HL-60 (cell line): ENCODE measurements around the gene GALNT9.

Source experiments
- DNase-seq, 2 experiments: peaks; one replicate each; pipeline ENCODE4 v3.0.0-alpha.2; 2010 to 2020; ENCODE audit warnings: low read depth in 1 of 2, low spot score in 1 of 2
- H3K27ac ChIP-seq: fragments of 250-450 bp; sonication (Bioruptor Pico); replicated peaks from 2 replicates; pipeline ENCODE4 v1.5.1; 2020; ENCODE audit warnings: mild to moderate bottlenecking, moderate library complexity
- H3K27me3 ChIP-seq: fragments of 250-450 bp; sonication (Bioruptor Pico); 2 replicates; pipeline ENCODE4 v1.5.1; 2021; ENCODE audit warnings: mild to moderate bottlenecking, moderate library complexity; ENCODE audit not compliant: insufficient read depth, poor library complexity, severe bottlenecking
- H3K4me3 ChIP-seq: replicated peaks from 2 replicates; pipeline ENCODE4 v1.5.1; 2011; ENCODE audit warnings: mild to moderate bottlenecking, control low read depth, low read length; ENCODE audit not compliant: insufficient read depth
- CTCF ChIP-seq: IDR thresholded peaks from one replicate; pipeline ENCODE4 v1.5.1; 2011; ENCODE audit warnings: low read length, control low read depth, inconsistent platforms; ENCODE audit not compliant: insufficient read depth
- GABPA ChIP-seq: IDR thresholded peaks from 2 replicates; pipeline ENCODE4 v1.6.1; 2012; ENCODE audit warnings: low read depth
- POLR2AphosphoS5 ChIP-seq: IDR thresholded peaks from 2 replicates; pipeline ENCODE4 v1.6.1; 2012; ENCODE audit warnings: low read depth
- SPI1 ChIP-seq: IDR thresholded peaks from 2 replicates; pipeline ENCODE4 v1.6.1; 2012; ENCODE audit warnings: low read depth, mild to moderate bottlenecking, borderline replicate concordance
- TF ChIP-seq, protein P1 (sequence below): IDR thresholded peaks from 2 replicates; pipeline ENCODE4 v1.6.1; 2012; ENCODE audit warnings: low read depth; ENCODE audit not compliant: insufficient replicate concordance

GALNT9 gene

GRCh38 chr12:132159555-132160003, 169.8 kb downstream of the GALNT9 start:
- Histone ChIP-seq H3K27me3 (peaks cover 2% of the 10 kb centered on the region), H3K27ac (no peak overlapping the region), H3K4me3 (no peak overlapping the region)
- TF ChIP-seq SPI1 (no peak), GABPA (no peak), POLR2AphosphoS5 (no peak), CTCF (no peak)
- TF ChIP-seq, protein P1, sequence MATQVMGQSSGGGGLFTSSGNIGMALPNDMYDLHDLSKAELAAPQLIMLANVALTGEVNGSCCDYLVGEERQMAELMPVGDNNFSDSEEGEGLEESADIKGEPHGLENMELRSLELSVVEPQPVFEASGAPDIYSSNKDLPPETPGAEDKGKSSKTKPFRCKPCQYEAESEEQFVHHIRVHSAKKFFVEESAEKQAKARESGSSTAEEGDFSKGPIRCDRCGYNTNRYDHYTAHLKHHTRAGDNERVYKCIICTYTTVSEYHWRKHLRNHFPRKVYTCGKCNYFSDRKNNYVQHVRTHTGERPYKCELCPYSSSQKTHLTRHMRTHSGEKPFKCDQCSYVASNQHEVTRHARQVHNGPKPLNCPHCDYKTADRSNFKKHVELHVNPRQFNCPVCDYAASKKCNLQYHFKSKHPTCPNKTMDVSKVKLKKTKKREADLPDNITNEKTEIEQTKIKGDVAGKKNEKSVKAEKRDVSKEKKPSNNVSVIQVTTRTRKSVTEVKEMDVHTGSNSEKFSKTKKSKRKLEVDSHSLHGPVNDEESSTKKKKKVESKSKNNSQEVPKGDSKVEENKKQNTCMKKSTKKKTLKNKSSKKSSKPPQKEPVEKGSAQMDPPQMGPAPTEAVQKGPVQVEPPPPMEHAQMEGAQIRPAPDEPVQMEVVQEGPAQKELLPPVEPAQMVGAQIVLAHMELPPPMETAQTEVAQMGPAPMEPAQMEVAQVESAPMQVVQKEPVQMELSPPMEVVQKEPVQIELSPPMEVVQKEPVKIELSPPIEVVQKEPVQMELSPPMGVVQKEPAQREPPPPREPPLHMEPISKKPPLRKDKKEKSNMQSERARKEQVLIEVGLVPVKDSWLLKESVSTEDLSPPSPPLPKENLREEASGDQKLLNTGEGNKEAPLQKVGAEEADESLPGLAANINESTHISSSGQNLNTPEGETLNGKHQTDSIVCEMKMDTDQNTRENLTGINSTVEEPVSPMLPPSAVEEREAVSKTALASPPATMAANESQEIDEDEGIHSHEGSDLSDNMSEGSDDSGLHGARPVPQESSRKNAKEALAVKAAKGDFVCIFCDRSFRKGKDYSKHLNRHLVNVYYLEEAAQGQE, result no peak
- no peak for DNase-seq

GRCh38 chr12:132158677-132159554, 170.5 kb downstream of the GALNT9 start:
- DNase-seq, result no peak
- no peak overlapping the region for H3K27ac ChIP-seq
- TF ChIP-seq SPI1 (no peak), CTCF (no peak), POLR2AphosphoS5 (no peak), GABPA (no peak)
- TF ChIP-seq, protein P1, result no peak
- no peaks in the 10 kb centered on the region for H3K27me3 ChIP-seq
- no peak overlapping the region for H3K4me3 ChIP-seq

DNA sequence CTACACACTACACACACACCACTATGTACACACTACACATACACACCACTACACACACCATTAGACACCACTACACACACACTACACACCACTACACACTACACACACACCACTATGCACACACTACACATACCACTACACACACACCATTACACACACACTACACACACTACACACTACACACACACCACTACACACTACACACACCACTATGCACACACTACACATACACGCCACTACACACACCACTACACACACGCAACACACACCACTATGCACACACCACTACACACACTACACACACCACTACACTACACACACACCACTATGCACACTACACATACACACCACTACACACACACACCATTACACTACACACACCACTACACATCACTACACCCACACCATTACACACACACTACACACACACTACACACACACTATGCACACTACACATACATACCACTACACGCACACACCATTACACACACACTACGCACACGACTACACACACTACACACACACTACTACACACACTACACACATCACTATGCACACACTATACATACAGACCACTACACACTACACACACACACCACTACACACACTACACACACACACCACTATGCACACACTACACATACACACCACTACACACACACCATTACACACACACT, 171.5 kb downstream of the GALNT9 start:
- TF ChIP-seq, protein P1, result no peak
- TF ChIP-seq CTCF (no peak), SPI1 (no peak), GABPA (no peak), POLR2AphosphoS5 (no peak)
- H3K27me3 ChIP-seq, result no peaks in the 10 kb centered on the region
- no peak overlapping the region for H3K27ac ChIP-seq
- no peak for DNase-seq
- H3K4me3 ChIP-seq, result no peak overlapping the region
